HuH-7.5 (cell line): Measurements from ENCODE around the gene LOX.
"Not testable (repeated sequence)": the region's sequence is repeated elsewhere in the genome, so short reads cannot be mapped to it uniquely, and the experiment has no call there.

Experiments
- DNase-seq: peaks from one replicate; pipeline ENCODE4 v3.0.0; 2011; ENCODE audit warnings: low spot score

LOX gene

GRCh38 chr5:122099060-122099790, 21.2 kb upstream of the LOX start:
- no peak for DNase-seq

DNA sequence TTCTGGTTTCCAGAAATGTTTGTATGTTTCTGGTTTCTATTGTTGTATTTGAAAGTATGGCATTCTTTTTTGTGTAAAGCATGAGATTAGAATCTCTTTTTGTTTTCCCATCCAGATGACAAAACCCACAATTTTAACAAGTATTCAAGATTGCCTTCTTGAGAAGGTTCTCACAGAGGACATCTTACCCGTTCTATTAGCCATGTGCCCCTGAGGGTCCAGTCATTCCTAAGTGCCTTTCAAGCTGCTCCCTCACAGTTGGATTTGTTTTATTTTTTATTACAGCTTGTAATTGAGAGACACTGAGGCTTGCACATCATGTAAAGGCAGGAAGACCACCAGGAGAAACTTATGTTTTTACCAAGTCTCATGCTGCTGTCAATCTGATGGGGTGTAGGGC, 19.3 kb upstream of the LOX start:
- DNase-seq: no peak

DNA sequence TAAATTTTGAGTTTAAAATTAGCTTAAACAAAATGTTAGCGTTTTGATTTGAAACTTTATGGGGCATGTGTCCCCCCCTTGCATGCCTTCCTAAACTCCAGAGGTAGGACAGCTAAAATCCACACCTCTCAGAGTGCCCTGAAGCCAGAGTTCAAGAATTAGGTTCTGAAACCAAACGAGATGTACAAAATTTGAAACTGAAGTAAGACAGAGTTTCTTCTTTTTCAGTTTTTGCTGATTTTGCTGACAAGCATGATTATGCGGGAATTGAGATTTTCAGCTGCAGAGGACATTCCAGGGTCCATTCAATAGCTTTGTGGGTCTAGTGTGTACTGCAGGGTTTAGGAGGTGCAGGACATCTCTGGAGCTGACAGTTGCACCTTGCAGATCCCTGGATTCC, 17.1 kb upstream of the LOX start:
- DNase-seq: no peak

- not testable (repeated sequence) for DNase-seq
These were observed 16.2 kb upstream of the LOX start for GRCh38 chr5:122094251-122094650.

- no peak for DNase-seq
These were observed 15.5 kb upstream of the LOX start for GRCh38 chr5:122093415-122094180.

DNA sequence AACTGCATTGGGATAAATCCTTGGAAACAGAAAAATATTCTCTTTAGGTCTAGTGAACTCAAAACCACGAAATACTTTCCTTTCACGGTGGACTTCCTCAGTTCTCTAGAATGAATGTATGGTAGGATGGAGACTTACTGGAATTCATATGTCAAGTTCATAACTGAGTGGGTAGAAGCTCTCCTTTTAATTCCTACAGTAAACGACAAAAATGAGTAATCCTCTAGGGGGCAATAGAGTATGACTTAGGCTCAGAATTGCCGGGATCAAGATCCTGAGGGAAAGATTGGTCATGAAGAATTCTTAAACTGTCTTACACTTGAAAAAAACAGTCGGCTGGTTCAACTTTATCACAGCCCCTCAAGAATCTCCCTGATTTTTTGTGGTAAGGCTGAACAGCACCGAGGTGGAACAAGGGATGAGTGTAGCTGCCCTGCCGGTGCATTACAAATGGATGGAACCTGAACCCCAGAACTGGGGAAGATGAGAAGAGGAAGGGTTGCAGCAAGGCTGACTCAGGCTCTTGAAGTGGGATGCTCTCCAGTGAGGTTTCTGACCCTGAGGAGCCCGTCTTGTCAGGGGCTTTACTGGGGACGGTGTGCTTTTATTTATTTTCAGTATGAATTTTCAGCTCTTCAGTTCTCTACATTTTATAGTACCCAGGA, 14.0 kb upstream of the LOX start:
- DNase-seq: no peak

DNA sequence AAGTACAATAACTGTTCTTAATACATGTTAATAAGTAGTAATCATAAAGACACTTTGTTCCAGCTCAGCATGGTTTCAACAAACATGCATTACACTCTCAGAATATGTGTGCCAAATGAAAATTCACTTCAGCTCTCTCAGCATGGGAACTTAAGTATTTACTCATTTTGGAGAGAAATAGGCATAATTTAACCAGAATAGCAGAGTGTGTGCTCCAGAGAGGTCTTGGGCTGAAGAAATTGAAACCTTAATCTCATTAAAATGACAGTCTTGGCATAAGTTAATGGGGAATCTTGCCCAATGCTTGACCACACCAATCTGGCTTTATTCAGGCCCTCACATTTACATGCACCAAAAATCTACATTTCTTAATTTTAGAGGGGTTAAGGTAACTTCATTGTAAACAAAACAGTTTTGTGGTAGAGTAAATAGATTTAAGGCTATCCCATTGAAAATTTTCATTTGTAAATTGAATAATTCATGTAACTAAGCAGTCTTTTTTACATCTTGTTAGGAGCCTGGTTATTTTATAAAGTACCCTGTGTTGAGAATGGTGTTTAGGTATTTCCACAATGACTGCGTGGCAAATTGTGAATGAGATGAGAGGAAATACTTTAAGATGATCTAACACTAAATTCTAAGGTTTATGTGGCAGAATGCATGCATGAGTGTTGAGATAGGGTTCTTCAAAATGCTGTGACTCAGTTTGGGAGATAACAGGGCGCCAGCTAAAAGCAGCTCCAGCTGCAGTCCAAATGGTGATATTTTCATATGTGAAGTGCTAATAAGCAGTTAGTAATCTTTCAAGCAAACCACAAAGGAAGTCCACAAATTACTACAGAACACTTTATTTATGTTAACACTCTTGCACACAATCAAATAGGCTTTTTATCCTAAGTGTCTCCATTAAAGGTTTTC, 11.3 kb upstream of the LOX start:
- DNase-seq: no peak

GRCh38 chr5:122085041-122085440, 7.0 kb upstream of the LOX start:
- no peak for DNase-seq

DNA sequence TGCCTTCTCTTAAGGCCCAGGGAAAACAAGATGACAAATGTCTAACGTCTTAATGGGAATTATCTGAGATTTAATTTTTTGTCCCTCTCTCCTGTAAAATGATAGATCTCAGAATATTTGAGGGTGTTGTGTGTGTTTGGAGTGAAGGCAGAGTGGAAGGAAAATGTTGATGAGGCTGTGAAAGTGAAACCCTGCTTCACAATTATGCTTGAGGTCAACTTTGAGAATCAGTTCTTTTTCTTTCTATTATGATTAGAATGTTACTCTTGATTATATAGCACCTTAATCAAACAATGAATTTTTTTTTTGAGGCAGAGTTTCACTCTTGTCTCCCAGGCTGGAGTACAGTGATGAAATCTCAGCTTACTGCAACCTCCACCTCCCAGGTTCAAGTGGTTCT, 5.5 kb upstream of the LOX start:
- no peak for DNase-seq

- DNase-seq: no peak
These were observed 3.5 kb upstream of the LOX start for GRCh38 chr5:122081541-122081940.

DNA sequence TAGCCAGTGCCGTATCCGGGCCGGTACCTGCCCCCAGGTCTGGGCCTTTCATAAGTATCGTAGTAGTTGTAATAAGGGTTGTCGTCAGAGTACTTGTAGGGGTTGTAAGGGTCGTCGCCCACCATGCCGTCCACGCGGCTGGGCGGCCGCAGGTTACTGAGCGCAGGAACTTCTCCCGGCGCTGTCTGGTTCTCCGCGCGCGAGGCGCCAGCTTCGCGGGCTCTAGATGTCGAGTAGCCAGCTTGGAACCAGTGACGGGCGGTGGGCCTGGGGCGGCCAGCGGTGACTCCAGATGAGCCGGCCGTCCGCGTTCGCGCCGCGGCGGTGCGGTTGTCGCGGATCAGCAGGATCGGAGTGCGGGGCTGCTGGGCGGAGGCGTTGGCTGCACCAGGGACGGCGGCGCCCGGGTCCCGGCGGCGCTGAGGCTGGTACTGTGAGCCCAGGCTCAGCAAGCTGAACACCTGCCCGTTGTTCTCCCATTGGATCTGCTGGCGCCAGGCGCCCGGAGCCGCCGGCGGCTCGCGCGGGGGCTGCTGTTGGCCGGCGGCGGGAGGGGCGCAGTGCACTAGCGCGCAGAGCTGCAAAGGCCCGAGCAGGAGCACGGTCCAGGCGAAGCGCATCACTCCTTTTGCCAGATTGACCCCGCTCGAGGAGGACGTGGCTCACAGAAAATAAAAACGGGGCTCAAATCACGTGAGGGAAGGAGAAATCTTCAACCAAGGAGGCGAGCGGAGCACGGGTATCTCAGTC, 518 bp downstream of the LOX start:
- no peak for DNase-seq

DNA sequence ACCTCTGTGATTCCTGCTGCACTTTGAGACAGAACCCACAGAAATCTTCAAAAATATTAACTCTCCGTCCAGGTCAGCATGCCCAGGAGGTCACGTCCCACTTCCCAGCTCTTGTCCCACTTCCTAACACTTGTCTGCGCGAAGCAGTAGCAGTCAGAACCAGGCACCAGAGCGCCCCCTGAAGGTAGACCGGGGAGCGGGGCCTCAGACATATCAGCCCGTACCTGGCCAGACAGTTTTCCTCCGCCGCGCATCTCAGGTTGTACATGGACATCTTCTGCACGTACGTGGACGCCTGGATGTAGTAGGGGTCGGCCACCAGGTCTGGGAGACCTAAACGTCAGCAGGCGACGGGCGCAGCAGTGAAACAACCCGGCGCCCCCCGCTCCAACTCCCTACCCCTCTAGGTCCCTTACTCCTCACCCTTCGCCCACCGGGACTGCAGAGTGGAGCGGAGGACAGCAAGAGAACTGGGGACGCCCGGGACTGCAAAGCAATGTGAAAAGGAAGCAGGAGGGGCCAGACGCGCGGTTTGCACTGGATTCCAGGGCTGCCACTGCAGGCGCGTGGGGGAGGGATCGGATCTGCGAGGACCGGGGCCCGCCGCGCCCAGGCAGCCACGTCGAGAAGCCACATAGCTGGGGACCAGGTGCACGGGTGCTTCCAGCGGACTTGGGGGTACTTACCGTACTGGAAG, 1.2 kb downstream of the LOX start:
- peak; percentile 71 for DNase-seq

DNA sequence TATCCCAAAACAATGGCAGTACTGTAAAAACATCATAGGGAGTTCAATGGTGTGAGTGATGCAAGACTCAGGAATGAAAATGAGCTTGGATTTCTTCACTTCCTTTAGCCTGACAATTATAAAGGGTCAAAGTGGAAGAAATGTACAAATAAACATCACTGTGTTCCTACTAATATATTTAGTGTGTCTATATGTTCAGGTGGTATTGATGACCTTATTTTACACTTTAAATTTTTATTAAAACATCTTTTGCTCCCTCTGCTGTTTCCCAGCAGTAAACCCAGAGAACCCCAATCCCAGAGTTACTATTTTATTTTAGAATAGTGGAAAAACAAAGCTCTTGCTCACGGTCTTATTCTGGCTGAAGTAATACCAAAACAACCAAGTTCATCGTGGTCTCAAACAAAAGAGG, 2.0 kb downstream of the LOX start:
- peak; percentile 33 for DNase-seq

DNA sequence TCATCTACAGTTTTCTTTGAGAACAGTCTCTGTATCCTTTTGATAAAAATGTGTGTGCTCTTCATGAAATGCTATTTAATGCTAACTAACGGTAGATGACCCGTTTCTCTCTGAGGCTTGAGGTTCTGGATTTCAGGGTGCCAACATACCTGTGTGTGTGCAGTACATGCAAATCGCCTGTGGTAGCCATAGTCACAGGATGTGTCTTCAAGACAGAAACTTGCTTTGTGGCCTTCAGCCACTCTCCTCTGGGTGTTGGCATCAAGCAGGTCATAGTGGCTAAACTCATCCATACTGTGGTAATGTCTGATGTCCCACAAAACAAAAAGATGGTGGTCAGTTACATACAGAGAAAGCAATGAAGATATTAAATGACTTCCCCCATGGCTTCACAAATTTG, 4.2 kb downstream of the LOX start:
- DNase-seq: no peak

DNA sequence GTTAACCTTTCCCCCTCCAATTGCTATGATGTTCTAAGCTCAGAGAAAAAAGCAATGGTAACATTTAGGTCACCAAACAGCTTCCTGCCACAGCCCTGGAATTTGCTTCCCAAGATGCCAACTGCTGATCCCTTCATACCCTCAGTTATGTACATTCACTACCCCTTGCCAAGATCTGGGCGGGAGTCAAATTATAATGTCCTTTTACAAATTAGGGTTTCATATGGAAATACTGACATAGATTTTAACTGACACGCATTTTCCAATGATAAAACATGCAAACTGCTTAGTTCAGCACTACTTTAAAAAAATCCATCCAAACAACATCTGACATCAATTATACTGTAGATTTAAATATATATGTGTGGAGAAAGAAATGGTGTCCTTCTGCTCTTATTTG, 5.0 kb downstream of the LOX start:
- DNase-seq: no peak

- DNase-seq: no peak
These were observed 10.7 kb downstream of the LOX start for GRCh38 chr5:122067390-122067789.

DNA sequence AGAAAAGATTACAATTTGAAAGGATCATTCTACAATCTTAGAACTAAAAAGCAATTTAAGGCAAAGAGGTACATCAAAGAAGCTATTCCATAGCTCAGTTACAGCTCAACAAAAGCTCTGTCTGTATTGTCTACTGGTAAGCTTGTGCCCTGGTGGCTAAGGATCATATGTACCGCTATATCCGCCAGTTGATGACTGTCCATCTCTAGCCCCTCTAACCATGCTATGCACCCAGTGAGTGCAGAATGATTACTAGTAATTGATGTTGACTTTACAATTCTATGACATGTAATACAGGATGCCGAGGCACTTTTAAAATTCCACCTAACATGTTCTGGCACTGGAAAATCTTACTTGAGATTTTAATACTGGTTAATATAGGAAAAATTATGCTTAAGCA, 13.1 kb downstream of the LOX start:
- DNase-seq: no peak

DNA sequence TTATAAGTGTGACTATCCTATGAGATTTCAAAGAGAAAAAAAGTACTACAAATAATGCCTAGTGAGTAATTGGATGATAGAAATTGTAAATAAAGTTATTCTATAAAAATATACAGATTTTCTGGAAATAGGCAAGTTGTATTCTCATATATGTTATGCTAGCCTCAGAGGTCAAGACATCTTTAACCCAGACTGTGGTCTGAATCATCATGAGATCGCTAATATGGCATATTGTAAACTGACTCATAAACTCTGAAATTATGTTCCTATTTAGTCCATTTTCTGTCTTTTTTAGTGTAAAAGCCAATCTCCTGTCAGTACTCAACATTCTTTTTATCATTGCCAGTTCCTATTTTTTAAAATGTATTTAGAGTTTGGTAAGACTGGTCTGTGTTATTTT, 14.2 kb downstream of the LOX start:
- DNase-seq: no peak

DNA sequence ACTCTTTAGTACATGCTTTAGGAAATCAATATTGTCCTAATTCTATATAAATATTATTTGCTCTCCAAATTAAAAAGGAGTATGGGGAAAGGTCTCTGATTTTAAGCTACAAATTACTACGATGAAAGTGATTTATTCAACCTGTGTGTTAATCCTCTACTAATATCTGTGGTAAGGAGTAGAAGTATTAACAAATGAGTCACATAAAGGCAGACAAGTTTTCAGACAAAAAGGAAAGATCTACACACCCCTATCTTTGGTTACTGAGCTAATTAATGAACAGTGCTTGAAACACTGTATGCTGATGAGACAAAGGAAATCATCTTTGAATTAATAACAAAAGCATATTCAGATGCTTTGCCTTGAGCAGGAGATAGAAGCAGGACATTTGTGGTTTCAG, 15.9 kb downstream of the LOX start:
- DNase-seq: no peak

DNA sequence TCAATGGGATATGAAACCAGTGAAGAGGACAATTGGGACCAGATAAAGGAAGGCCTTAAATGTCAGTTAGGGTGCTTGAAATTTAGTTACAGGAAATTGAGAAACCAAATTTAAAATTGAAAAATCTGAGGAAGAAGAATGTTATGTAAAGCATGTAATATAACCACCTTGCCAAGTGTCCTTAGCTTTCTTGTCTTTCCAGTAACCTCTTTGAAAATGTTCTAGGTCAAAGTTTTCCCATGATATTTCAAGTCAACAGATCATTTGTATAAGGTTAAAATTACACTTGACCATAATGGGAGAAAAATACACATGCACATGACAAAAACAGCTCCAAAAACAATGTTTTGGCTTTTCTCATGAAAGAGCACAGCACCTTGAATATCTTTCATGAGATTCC, 21.1 kb downstream of the LOX start:
- DNase-seq: no peak

DNA sequence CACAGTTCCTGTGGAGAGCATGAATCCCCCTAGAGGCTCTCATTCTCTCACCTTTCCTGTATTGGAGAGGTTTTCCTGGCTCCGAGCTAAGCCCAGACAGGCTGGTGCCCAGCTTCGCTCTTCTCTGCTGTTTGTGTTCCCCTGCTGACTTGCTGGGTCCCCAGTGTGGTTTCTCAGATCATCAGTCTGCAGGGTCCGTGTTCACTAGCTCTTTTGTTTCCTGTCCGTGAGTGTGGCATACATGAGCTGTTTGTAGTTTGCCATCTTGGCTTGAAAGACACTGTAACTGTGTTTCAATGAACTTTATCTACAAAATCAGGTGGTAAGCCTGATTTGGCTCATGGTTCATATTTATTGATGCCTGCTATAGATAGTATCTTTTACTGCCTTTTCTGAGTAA, 23.8 kb downstream of the LOX start:
- no peak for DNase-seq
